H1 (cell line): ENCODE data around the gene PTPRG. TPM values are rescaled to one million over a fixed set of nuclear protein-coding genes. Genes with fewer than 3 reads are reported as not detected.

Experiments used
- CTCF ChIA-PET: fragments of 300-600 bp; sonication (Branson Sonifier 250); formaldehyde crosslinking; loops from one replicate; lab custom pipeline; 2021; ENCODE audit not compliant: partially characterized antibody; lab: Charles Lee
- POLR2A ChIA-PET: fragments of 300-600 bp; sonication (Branson Sonifier 250); formaldehyde crosslinking; loops from one replicate; lab custom pipeline; 2021; ENCODE audit warnings: inconsistent platforms; ENCODE audit not compliant: partially characterized antibody; lab: Charles Lee
- DNase-seq, 2 experiments: peaks; one replicate each; pipeline versions ENCODE4 v3.0.0 to v3.0.0-alpha.2; 2010 to 2022; ENCODE audit warnings: low spot score in 2 of 2, low read depth in 1 of 2, mixed read lengths in 1 of 2
- FAIRE-seq: peaks from 2 replicates; lab custom pipeline; 2011; peaks lifted over from hg19 to GRCh38; lab: Jason Lieb, UNC
- H2AFZ ChIP-seq: 2 replicates; pipeline ENCODE4 v1.8.1; 2012; ENCODE audit warnings: low read length, inconsistent platforms
- H2AK5ac ChIP-seq: 2 replicates; pipeline ENCODE4 v1.6.1; 2013; ENCODE audit warnings: low read depth, low read length
- H2BK120ac ChIP-seq: replicated peaks from 2 replicates; pipeline ENCODE3; 2013; ENCODE audit warnings: low read depth, low read length, inconsistent platforms
- H2BK12ac ChIP-seq: 2 replicates; pipeline ENCODE4 v1.6.1; 2013; ENCODE audit warnings: low read depth, low read length
- H2BK15ac ChIP-seq: 2 replicates; pipeline ENCODE4 v1.6.1; 2013; ENCODE audit warnings: low read length
- H2BK20ac ChIP-seq: 2 replicates; pipeline ENCODE4 v1.6.1; 2013; ENCODE audit warnings: low read length
- H2BK5ac ChIP-seq: 2 replicates; pipeline ENCODE4 v1.6.1; 2013; ENCODE audit warnings: low read depth, low read length
- H3K14ac ChIP-seq: 2 replicates; pipeline ENCODE4 v1.6.1; 2013; ENCODE audit warnings: inconsistent platforms; ENCODE audit not compliant: insufficient read length
- H3K18ac ChIP-seq: 2 replicates; pipeline ENCODE4 v1.6.1; 2013; ENCODE audit warnings: low read length; ENCODE audit errors: extremely low read depth
- H3K23ac ChIP-seq: 2 replicates; pipeline ENCODE4 v1.6.1; 2013; ENCODE audit warnings: inconsistent platforms; ENCODE audit not compliant: insufficient read length
- H3K23me2 ChIP-seq: 2 replicates; pipeline ENCODE4 v1.6.1; 2013; ENCODE audit warnings: low read depth, low read length
- H3K27ac ChIP-seq: 2 replicates; pipeline ENCODE4 v1.6.1; 2011; ENCODE audit warnings: low read depth, low read length, inconsistent platforms
- H3K27me3 ChIP-seq, 4 experiments: replicated peaks in 1 of 4; 1 replicate in 1 of 4; 2 replicates in 3 of 4; pipeline versions ENCODE4 v1.6.1 to v1.8.1; 2011 to 2013; ENCODE audit warnings: low read length in 3 of 4, mild to moderate bottlenecking in 3 of 4, inconsistent platforms in 2 of 4, mixed read lengths in 2 of 4, moderate library complexity in 1 of 4; ENCODE audit not compliant: control insufficient read depth in 3 of 4, insufficient read depth in 3 of 4; ENCODE audit errors: extremely low read depth in 1 of 4
- H3K36me3 ChIP-seq, 4 experiments: 2 replicates each; pipeline versions ENCODE4 v1.6.1 to v1.8.1; 2011 to 2013; ENCODE audit warnings: mild to moderate bottlenecking in 4 of 4, low read length in 3 of 4, moderate library complexity in 2 of 4, control low read depth in 1 of 4, inconsistent platforms in 1 of 4; ENCODE audit not compliant: insufficient read depth in 4 of 4, control insufficient read depth in 2 of 4
- H3K4ac ChIP-seq: replicated peaks from 2 replicates; pipeline ENCODE3; 2013; ENCODE audit warnings: low read length, low read depth, mixed read lengths, inconsistent platforms; ENCODE audit not compliant: insufficient read length
- H3K4me1 ChIP-seq, 4 experiments: replicated peaks in 1 of 4; 1 replicate in 1 of 4; 2 replicates in 3 of 4; pipeline versions ENCODE4 v1.6.1 to v1.8.1; 2011 to 2013; ENCODE audit warnings: low read length in 3 of 4, inconsistent platforms in 2 of 4, mixed read lengths in 1 of 4; ENCODE audit not compliant: insufficient read depth in 4 of 4, control insufficient read depth in 3 of 4
- H3K4me2 ChIP-seq, 2 experiments: 2 replicates each; pipeline versions ENCODE4 v1.6.1 to v1.8.1; 2011 to 2013; ENCODE audit warnings: low read depth in 2 of 2, low read length in 2 of 2, control low read depth in 1 of 2, inconsistent platforms in 1 of 2, mild to moderate bottlenecking in 1 of 2; ENCODE audit not compliant: insufficient read depth in 1 of 2
- H3K4me3 ChIP-seq, 4 experiments: fragments of 200-600, 300-600 bp in 1 of 4; sonication (generic), shearing (Covaris generic), sonication (Bioruptor Twin) in 1 of 4; 2 replicates each; pipeline versions ENCODE4 v1.5.1 to v1.8.1; 2011 to 2016; ENCODE audit warnings: low read length in 4 of 4, low read depth in 3 of 4, control low read depth in 2 of 4, inconsistent platforms in 2 of 4, mild to moderate bottlenecking in 2 of 4, mixed read lengths in 1 of 4, moderate library complexity in 1 of 4; ENCODE audit not compliant: insufficient read depth in 2 of 4; ENCODE audit errors: extremely low read depth in 1 of 4
- H3K56ac ChIP-seq: replicated peaks from 2 replicates; pipeline ENCODE3; 2013; ENCODE audit warnings: low read depth, mild to moderate bottlenecking, mixed read lengths, low read length, inconsistent platforms; ENCODE audit not compliant: insufficient read length
- H3K79me1 ChIP-seq: 2 replicates; pipeline ENCODE4 v1.6.1; 2013; ENCODE audit warnings: low read depth, low read length, control low read depth
- H3K79me2 ChIP-seq, 2 experiments: 2 replicates each; pipeline versions ENCODE4 v1.6.1 to v1.8.1; 2012 to 2013; ENCODE audit warnings: low read length in 2 of 2, mild to moderate bottlenecking in 2 of 2, inconsistent platforms in 1 of 2; ENCODE audit not compliant: insufficient read depth in 2 of 2, control insufficient read depth in 1 of 2
- H3K9ac ChIP-seq, 4 experiments: replicated peaks in 1 of 4; 1 replicate in 1 of 4; 2 replicates in 3 of 4; pipeline versions ENCODE4 v1.6.1 to v1.8.1; 2011 to 2013; ENCODE audit warnings: low read depth in 3 of 4, low read length in 3 of 4, control low read depth in 2 of 4, mild to moderate bottlenecking in 2 of 4, moderate library complexity in 2 of 4, inconsistent platforms in 1 of 4; ENCODE audit errors: extremely low read depth in 1 of 4
- H3K9me3 ChIP-seq, 2 experiments: 2 replicates each; pipeline versions ENCODE4 v1.6.1 to v1.8.1; 2012 to 2013; ENCODE audit warnings: mild to moderate bottlenecking in 2 of 2, moderate library complexity in 2 of 2, control low read depth in 1 of 2, inconsistent platforms in 1 of 2, low read depth in 1 of 2, low read length in 1 of 2, mixed read lengths in 1 of 2; ENCODE audit not compliant: insufficient read depth in 2 of 2
- H4K20me1 ChIP-seq, 2 experiments: replicated peaks in 1 of 2; 2 replicates each; pipeline versions ENCODE3 to v1.8.1; 2011 to 2013; ENCODE audit warnings: inconsistent platforms in 2 of 2, low read length in 2 of 2, mild to moderate bottlenecking in 1 of 2; ENCODE audit not compliant: insufficient read depth in 2 of 2, control insufficient read depth in 1 of 2
- H4K5ac ChIP-seq: 2 replicates; pipeline ENCODE4 v1.6.1; 2013; ENCODE audit warnings: low read length, low read depth, mixed read lengths, inconsistent platforms; ENCODE audit not compliant: insufficient read length
- H4K8ac ChIP-seq: 2 replicates; pipeline ENCODE4 v1.8.0; 2013; ENCODE audit warnings: mild to moderate bottlenecking, moderate library complexity, low read length, inconsistent platforms; ENCODE audit not compliant: insufficient read depth; ENCODE audit errors: extremely low read depth
- H4K91ac ChIP-seq: replicated peaks from 2 replicates; pipeline ENCODE3; 2013; ENCODE audit warnings: low read length, mixed read lengths, inconsistent platforms; ENCODE audit not compliant: insufficient read length
- ASH2L ChIP-seq: fragments of 200-600, 300-600 bp; sonication (generic); IDR thresholded peaks from one replicate; pipeline ENCODE4 v1.7.1; 2017; ENCODE audit warnings: low read length
- EP300 ChIP-seq, 2 experiments: IDR thresholded peaks; 1 replicate in 1 of 2; 2 replicates in 1 of 2; pipeline ENCODE4 v1.6.1; 2011 to 2012; ENCODE audit warnings: low read depth in 2 of 2, low read length in 2 of 2, mild to moderate bottlenecking in 2 of 2, borderline replicate concordance in 1 of 2, inconsistent platforms in 1 of 2, moderate library complexity in 1 of 2
- FOSL1 ChIP-seq: IDR thresholded peaks from 2 replicates; pipeline ENCODE4 v1.6.1; 2011; ENCODE audit warnings: mild to moderate bottlenecking, low read depth, low read length, moderate library complexity; ENCODE audit not compliant: insufficient read depth
- RFX5 ChIP-seq: IDR thresholded peaks from 2 replicates; pipeline ENCODE4 v1.6.1; 2011; ENCODE audit warnings: low read depth, low read length, improper control_type of control experiment, borderline replicate concordance
- USF2 ChIP-seq: IDR thresholded peaks from 2 replicates; pipeline ENCODE4 v1.6.1; 2011; ENCODE audit warnings: low read length, improper control_type of control experiment
- WGBS, 2 experiments: shearing (Covaris generic) in 1 of 2; methylation state at CpG; one replicate each; pipeline versions ENCODE4 v1.1.6 to v1.1.7; 2013 to 2015; ENCODE audit warnings: low lambda C conversion rate in 2 of 2, mixed read lengths in 2 of 2, inconsistent platforms in 1 of 2, low coverage in 1 of 2, missing lambda C conversion rate in 1 of 2; ENCODE audit not compliant: insufficient replicate concordance in 2 of 2, insufficient coverage in 1 of 2, insufficient read length in 1 of 2; ENCODE audit errors: extremely low coverage in 1 of 2, missing lambda C conversion rate in 1 of 2; 5-methylcytosine and 5-hydroxymethylcytosine counted together
- polyA plus RNA-seq, 7 experiments: library from polyadenylated mRNA; depleted of rRNA in 3 of 7; stranded (reverse) in 5 of 7; unstranded in 2 of 7; fragments of >200 nt in 5 of 7; fragments of 200-250 nt in 2 of 7; gene quantifications; 1 replicate in 5 of 7; 2 replicates in 1 of 7; 4 replicates in 1 of 7; pipeline versions ENCODE4 v1.2.1 to v1.2.3, GENCODE V29; 2011 to 2013; ENCODE audit warnings: missing spikeins in 2 of 7, mixed read lengths in 2 of 7
- total RNA-seq: library from RNA; stranded (reverse); fragmentation: NEBNext Ultra II Directional; extraction: Animal tissue kit (Norgen Biotek cat#: 25700); gene quantifications from 2 replicates; pipeline ENCODE4 v1.2.1, GENCODE V29; 2021
- TF ChIP-seq, protein P1 (sequence below): IDR thresholded peaks from 2 replicates; pipeline ENCODE4 v1.6.1; 2011; ENCODE audit warnings: low read depth, mild to moderate bottlenecking, low read length; ENCODE audit not compliant: insufficient read depth

The PTPRG gene
- total and polyA plus RNA-seq, 2 of the 8 experiments (the other 6 are each of a cell fraction or from before 2014, with no cell fraction given): 23.3 to 96.2 TPM

DNA sequence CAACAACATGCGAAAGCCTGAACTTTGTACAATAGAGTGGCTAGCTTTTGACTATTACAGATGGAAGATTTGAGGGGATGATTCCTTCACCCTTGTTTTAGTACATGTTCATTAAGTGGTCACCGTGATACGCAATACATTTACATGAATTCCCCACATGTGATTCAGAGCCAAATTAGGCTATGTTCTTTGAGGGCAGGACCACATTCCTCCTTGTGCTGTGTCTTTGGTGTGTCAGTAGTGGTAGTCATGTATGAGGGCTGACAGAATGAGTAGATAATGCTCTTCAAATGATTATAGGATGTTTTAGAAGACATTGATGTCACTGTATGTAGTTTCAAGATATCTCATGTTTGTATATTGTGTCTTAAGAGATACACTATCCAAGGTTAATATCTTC, 12.1 kb downstream of the PTPRG start:
- H2BK120ac ChIP-seq: no peak overlapping the region
- no peak overlapping the region for H2AK5ac ChIP-seq
- no peak overlapping the region for H3K4me2 ChIP-seq
- H2BK5ac ChIP-seq: no peak overlapping the region
- H3K27me3 ChIP-seq: no peaks in the 10 kb centered on the region
- no peak overlapping the region for H3K4me3 ChIP-seq
- no peak overlapping the region for H3K4ac ChIP-seq
- no peak overlapping the region for H2AFZ ChIP-seq
- FAIRE-seq (no peak), DNase-seq (no peak)
- H3K18ac ChIP-seq: no peak overlapping the region
- peaks cover 45 to 52% of the 10 kb centered on the region in 2 experiments for H4K20me1 ChIP-seq
- H3K23ac ChIP-seq: no peak overlapping the region
- H2BK20ac ChIP-seq: no peak overlapping the region
- H3K9ac ChIP-seq: no peak overlapping the region
- H3K9me3 ChIP-seq: no peaks in the 10 kb centered on the region
- no peak overlapping the region for H2BK12ac ChIP-seq
- no peak overlapping the region for H3K27ac ChIP-seq
- ChIA-PET CTCF (interaction anchor here (0.9 to 3.0 kb wide), 2 partner anchors 9 to 282 kb away, joined by 3 to 17 read pairs; no protein-coding TSS in a partner anchor), POLR2A (interaction anchor here (0.9 to 15.0 kb wide), 7 partner anchors 8 to 479 kb away, joined by 3 to 200 read pairs (median 4); partner anchors contain the start of gene PTPRG)
- no peak overlapping the region for H4K8ac ChIP-seq
- peaks cover 56 to 100% of the 10 kb centered on the region in 2 experiments for H3K79me2 ChIP-seq
- H3K79me1 ChIP-seq: peaks cover 13% of the 10 kb centered on the region
- peaks cover 0 to 7% (median 0%) of the 10 kb centered on the region in 4 experiments; a peak in 1 of 8 replicates for H3K36me3 ChIP-seq
- no peak overlapping the region for H4K91ac ChIP-seq
- H2BK15ac ChIP-seq: no peak overlapping the region
- no peak overlapping the region for H3K14ac ChIP-seq
- peaks cover 3 to 33% (median 13%) of the 10 kb centered on the region in 4 experiments; a peak in 6 of 7 replicates for H3K4me1 ChIP-seq
- WGBS, 2 experiments: 79% methylated on average over 3 of the region's 3 CpGs; no CpG with 5 or more reads in 1 of the 2 experiments
- no peak overlapping the region for H4K5ac ChIP-seq
- no peaks in the 10 kb centered on the region for H3K23me2 ChIP-seq
- no peak overlapping the region for H3K56ac ChIP-seq
- TF ChIP-seq FOSL1 (no peak), RFX5 (no peak), USF2 (no peak), ASH2L (no peak), EP300 (IDR thresholded peaks at IDR 0.05; ENCODE audit: borderline replicate concordance in 1 of 2, low read depth in 2 of 2, low read length in 2 of 2) (no peak)
- TF ChIP-seq, protein P1, sequence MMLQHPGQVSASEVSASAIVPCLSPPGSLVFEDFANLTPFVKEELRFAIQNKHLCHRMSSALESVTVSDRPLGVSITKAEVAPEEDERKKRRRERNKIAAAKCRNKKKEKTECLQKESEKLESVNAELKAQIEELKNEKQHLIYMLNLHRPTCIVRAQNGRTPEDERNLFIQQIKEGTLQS: no peak
